GM12878 (cell line): ENCODE results near the gene DHX16. TPM values are rescaled to one million over a fixed set of nuclear protein-coding genes. Genes with fewer than 3 reads are reported as not detected.

Experiments
- ATAC-seq: fragments of 200-7000 bp; cut with Tn5 transposase; 3 replicates; pipeline ENCODE4 v1.9.1; 2020; ENCODE audit warnings: mild to moderate bottlenecking, moderate library complexity
- BruUV-seq: library from RNA; stranded (reverse); fragments of 400-500 nt; replicated peaks from 2 replicates; lab custom pipeline; 2021; lab: Mats Ljungman, UMichigan
- CTCF ChIA-PET: fragments of 300-600 bp; sonication (Branson Sonifier 250); formaldehyde crosslinking; extraction: SDS; loops from one replicate; lab custom pipeline; 2021; ENCODE audit warnings: inconsistent platforms; lab: Yijun Ruan, JAX
- POLR2A ChIA-PET: fragments of 350-600 bp; formaldehyde crosslinking; extraction: SDS; loops from one replicate; lab custom pipeline; 2021; ENCODE audit warnings: inconsistent platforms; lab: Charles Lee
- RAD21 ChIA-PET: fragments of 300-600 bp; sonication (Branson Sonifier 250); formaldehyde crosslinking; loops from one replicate; lab custom pipeline; 2023; ENCODE audit warnings: antibody characterized with exemption; ENCODE audit not compliant: unreplicated experiment; lab: Charles Lee
- SMC1A ChIA-PET: fragments of 300-600 bp; sonication (Branson Sonifier 250); formaldehyde crosslinking; loops from one replicate; lab custom pipeline; 2023; ENCODE audit not compliant: unreplicated experiment, uncharacterized antibody; lab: Charles Lee
- DNase-seq: peaks from one replicate; pipeline ENCODE4 v3.0.0-alpha.2; 2011; ENCODE audit warnings: low read depth, low spot score
- FAIRE-seq: peaks from 3 replicates; lab custom pipeline; 2011; peaks lifted over from hg19 to GRCh38; lab: Jason Lieb, UNC
- H2AFZ ChIP-seq: 2 replicates; pipeline ENCODE4 v1.6.0; 2011; ENCODE audit warnings: low read depth, low read length, control low read depth; ENCODE audit not compliant: control insufficient read depth
- H3K27ac ChIP-seq: 2 replicates; pipeline ENCODE4 v1.5.1; 2011; ENCODE audit warnings: control low read depth; ENCODE audit not compliant: control insufficient read depth, insufficient read depth
- H3K27me3 ChIP-seq, 2 experiments: replicated peaks in 1 of 2; 2 replicates each; pipeline versions ENCODE4 v1.6.0 to v1.6.1; 2011; ENCODE audit warnings: low read length in 1 of 2; ENCODE audit not compliant: control insufficient read depth in 2 of 2, insufficient read depth in 2 of 2
- H3K36me3 ChIP-seq, 2 experiments: 2 replicates each; pipeline ENCODE4 v1.5.1; 2011; ENCODE audit warnings: low read length in 1 of 2; ENCODE audit not compliant: control insufficient read depth in 2 of 2, insufficient read depth in 2 of 2
- H3K4me1 ChIP-seq: 2 replicates; pipeline ENCODE4 v1.6.1; 2011; ENCODE audit warnings: mild to moderate bottlenecking, low read length, moderate library complexity, mixed read lengths; ENCODE audit not compliant: control insufficient read depth, insufficient read depth
- H3K4me2 ChIP-seq: 2 replicates; pipeline ENCODE4 v1.6.0; 2011; ENCODE audit warnings: control low read depth; ENCODE audit not compliant: control insufficient read depth, insufficient read depth
- H3K4me3 ChIP-seq: fragments of 200-600 bp; sonication (generic); 2 replicates; pipeline ENCODE4 v1.5.1; 2016
- H3K79me2 ChIP-seq: 2 replicates; pipeline ENCODE4 v1.6.0; 2011; ENCODE audit warnings: low read length; ENCODE audit not compliant: control insufficient read depth, insufficient read depth
- H3K9ac ChIP-seq: 2 replicates; pipeline ENCODE4 v1.8.0; 2011; ENCODE audit warnings: low read length, control low read depth, mixed read lengths; ENCODE audit not compliant: control insufficient read depth, insufficient read depth
- H3K9me3 ChIP-seq: replicated peaks from 3 replicates; pipeline ENCODE4 v1.5.1; 2011; ENCODE audit warnings: mild to moderate bottlenecking, low read length; ENCODE audit not compliant: control insufficient read depth, insufficient read depth
- H4K20me1 ChIP-seq: 2 replicates; pipeline ENCODE4 v1.6.0; 2011; ENCODE audit not compliant: control insufficient read depth, insufficient read depth
- CHD2 ChIP-seq: IDR thresholded peaks from 2 replicates; pipeline ENCODE4 v1.6.1; 2011; ENCODE audit warnings: low read depth, low read length, improper control_type of control experiment, borderline replicate concordance
- DPF2 ChIP-seq: fragments of 450-650 bp; IDR thresholded peaks from 2 replicates; pipeline ENCODE4 v1.6.1; 2017; ENCODE audit warnings: mild to moderate bottlenecking
- GATAD2B ChIP-seq: fragments of 450-650 bp; conservative IDR thresholded peaks from 2 replicates; pipeline ENCODE4 v1.6.1; 2017; ENCODE audit warnings: low read depth, mild to moderate bottlenecking, moderate library complexity
- LARP7 ChIP-seq: fragments of 450-650 bp; IDR thresholded peaks from 2 replicates; pipeline ENCODE4 v1.6.1; 2017; ENCODE audit warnings: mild to moderate bottlenecking
- POLR2AphosphoS2 ChIP-seq: IDR thresholded peaks from 2 replicates; pipeline ENCODE4 v1.6.1; 2011; ENCODE audit warnings: low read depth, mild to moderate bottlenecking, low read length, improper control_type of control experiment, moderate library complexity
- POU2F2 ChIP-seq: IDR thresholded peaks from 3 replicates; pipeline ENCODE4 v1.6.1; 2011; ENCODE audit warnings: low read depth, mild to moderate bottlenecking, low read length, borderline replicate concordance
- RB1 ChIP-seq: fragments of 450-650 bp; formaldehyde crosslinking; IDR thresholded peaks from 2 replicates; pipeline ENCODE4 v1.6.1; 2017; ENCODE audit warnings: mild to moderate bottlenecking, borderline replicate concordance
- RELA ChIP-seq: fragments of 450-650 bp; IDR thresholded peaks from 2 replicates; pipeline ENCODE4 v1.8.0; 2014; ENCODE audit warnings: borderline replicate concordance; ENCODE audit not compliant: partially characterized antibody
- SIN3A ChIP-seq: IDR thresholded peaks from 2 replicates; pipeline ENCODE4 v1.6.1; 2012; ENCODE audit warnings: low read depth, low read length, improper control_type of control experiment
- TARDBP ChIP-seq: IDR thresholded peaks from 2 replicates; pipeline ENCODE4 v1.6.1; 2016; ENCODE audit warnings: borderline replicate concordance
- WGBS: methylation state at CpG from one replicate; pipeline ENCODE4 v1.1.6; 2016; ENCODE audit warnings: low lambda C conversion rate; ENCODE audit not compliant: insufficient replicate concordance, insufficient coverage; ENCODE audit errors: missing lambda C conversion rate; 5-methylcytosine and 5-hydroxymethylcytosine counted together
- in situ Hi-C: fragments of 300-500 bp; cut with MboI; formaldehyde crosslinking; loops from 9 replicates; pipeline ENCODE4 v1.14.3; 2018; ENCODE audit warnings: mixed read lengths
- intact Hi-C: fragments of 100-400 bp; cut with micrococcal nuclease; formaldehyde crosslinking; loops from one replicate; pipeline ENCODE4 v1.14.2; 2022; ENCODE audit not compliant: unreplicated experiment
- polyA plus RNA-seq, 11 experiments: library from polyadenylated mRNA; depleted of rRNA in 4 of 11; unstranded in 6 of 11; stranded (reverse) in 5 of 11; fragments of >200 nt; fragmentation: Nextera tagmentation in 4 of 11; fragmentation: Illumina TruSeq in 1 of 11; extraction: Ambion mirVana in 4 of 11; extraction: Trizol in 1 of 11; gene quantifications; 1 replicate in 1 of 11; 2 replicates in 10 of 11; pipeline versions ENCODE4 v1.2.1 to v1.2.3, GENCODE V29; 2011 to 2016; ENCODE audit warnings: inconsistent platforms in 2 of 11, missing spikeins in 2 of 11, low read depth in 1 of 11
- total RNA-seq, 4 experiments: library from RNA; depleted of rRNA in 3 of 4; stranded (reverse); fragments of >200 nt in 3 of 4; fragmentation: Illumina TruSeq in 1 of 4; extraction: Trizol in 1 of 4; gene quantifications; 2 replicates each; pipeline versions ENCODE4 v1.2.1 to v1.2.3, GENCODE V29; 2013 to 2021
- TF ChIP-seq, protein P1 (sequence below): IDR thresholded peaks from 2 replicates; pipeline ENCODE4 v1.6.1; 2012; ENCODE audit warnings: low read depth, low read length, improper control_type of control experiment
- TF ChIP-seq, protein P2 (sequence below): fragments of 450-650 bp; IDR thresholded peaks from 2 replicates; pipeline ENCODE4 v1.6.1; 2018; ENCODE audit warnings: borderline replicate concordance, mild to moderate bottlenecking; ENCODE audit not compliant: partially characterized antibody
- TF ChIP-seq, protein P3 (sequence below): fragments of 450-650 bp; IDR thresholded peaks from 2 replicates; pipeline ENCODE4 v1.6.1; 2017; ENCODE audit warnings: mild to moderate bottlenecking, moderate library complexity

The DHX16 gene
- total and polyA plus RNA-seq, 10 of the 15 experiments (the other 5 are each of a cell fraction or from before 2014, with no cell fraction given), result 10.1 to 41.4 (median 38.3) TPM

DNA sequence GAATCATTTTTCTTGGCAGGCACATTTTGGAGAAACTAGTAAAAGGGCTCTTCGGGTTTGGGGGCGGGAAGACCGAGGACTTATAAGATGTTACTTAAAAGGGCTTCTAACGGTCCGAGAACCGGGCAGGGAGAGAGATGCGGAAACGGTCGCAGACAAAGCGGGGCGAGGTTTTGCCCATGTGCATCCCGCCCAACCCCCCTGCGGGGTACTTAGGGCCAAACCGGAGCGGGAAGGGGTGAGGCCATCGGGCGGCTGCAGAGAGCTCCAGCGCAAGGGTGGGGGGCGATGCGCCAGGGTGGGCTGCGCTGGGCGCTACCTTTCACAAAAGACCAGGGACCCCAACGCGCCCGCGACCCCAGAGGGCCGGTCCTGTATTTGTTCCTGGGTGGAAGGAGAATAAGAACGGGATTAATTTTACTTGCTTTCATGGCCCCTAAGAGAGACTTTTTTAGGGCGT lies 48.0 kb upstream of the DHX16 start (continued):
- peak; percentile 4; the same call in 1 of the 2 replicates for TF ChIP-seq SIN3A
- TF ChIP-seq, protein P1, sequence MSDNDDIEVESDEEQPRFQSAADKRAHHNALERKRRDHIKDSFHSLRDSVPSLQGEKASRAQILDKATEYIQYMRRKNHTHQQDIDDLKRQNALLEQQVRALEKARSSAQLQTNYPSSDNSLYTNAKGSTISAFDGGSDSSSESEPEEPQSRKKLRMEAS, result 0 out of 2 replicates have a peak, but pooled peaks have one; percentile 2
- TF ChIP-seq GATAD2B, result no peak

GRCh38 chr6:30719791-30720737 lies 47.3 kb upstream of the DHX16 start, which contains the start of gene TUBB:
Gene TUBB (plus strand): TSS chr6:30720352. CDS start chr6:30720507, 155 bp downstream.
- peaks cover 85% of the 10 kb centered on the region for H3K79me2 ChIP-seq
- peak within 1 kb of the TSS; percentile 81 for H2AFZ ChIP-seq
- intact Hi-C loops, result no loop called here
- FAIRE-seq (peak; percentile 99), ATAC-seq (peak; percentile 75), DNase-seq (peak; percentile 91)
- SMC1A ChIA-PET, result interaction anchor here (1.0 to 17.7 kb wide), 7 partner anchors 12 to 107 kb away, joined by 3 to 265 read pairs (median 4); partner anchors contain the start of gene NRM
- under 1% methylated on average over 30 of the region's 38 CpGs for WGBS
- POLR2A ChIA-PET, result interaction anchor here (0.6 to 11.6 kb wide), 9 partner anchors 9 to 105 kb away, joined by 3 to 200 read pairs (median 8); partner anchors contain the start of genes MRPS18B and NRM
- in situ Hi-C loops, result loop anchor here (5.0 kb wide), 2 partner anchors 38 to 103 kb away; partner anchors contain the start of genes MRPS18B and PPP1R10
- H3K36me3 ChIP-seq, result peaks cover 14 to 19% of the 10 kb centered on the region in 2 experiments
- CTCF ChIA-PET, result interaction anchor here (0.7 to 22.7 kb wide), 12 partner anchors 11 to 238 kb away, joined by 3 to 487 read pairs (median 16); partner anchors contain the start of genes DDR1, DHX16 and NRM
- H3K4me2 ChIP-seq, result peak within 1 kb of the TSS; percentile 38
- RAD21 ChIA-PET, result interaction anchor here (0.8 to 11.2 kb wide), 6 partner anchors 12 to 193 kb away, joined by 3 to 209 read pairs (median 22); partner anchors contain the start of genes DHX16 and NRM
- no peaks in the 10 kb centered on the region for H3K27me3 ChIP-seq
- H3K9ac ChIP-seq, result peak within 1 kb of the TSS; percentile 86
- H3K9me3 ChIP-seq, result no peaks in the 10 kb centered on the region
- peaks cover 6% of the 10 kb centered on the region; the same call in 1 of the 2 replicates for H4K20me1 ChIP-seq
- H3K27ac ChIP-seq, result peak within 1 kb of the TSS; percentile 96
- BruUV-seq, result TSS peak; percentile 57
- peak within 1 kb of the TSS; percentile 90 for H3K4me3 ChIP-seq
- H3K4me1 ChIP-seq, result peaks cover 19% of the 10 kb centered on the region
- TF ChIP-seq, protein P2, sequence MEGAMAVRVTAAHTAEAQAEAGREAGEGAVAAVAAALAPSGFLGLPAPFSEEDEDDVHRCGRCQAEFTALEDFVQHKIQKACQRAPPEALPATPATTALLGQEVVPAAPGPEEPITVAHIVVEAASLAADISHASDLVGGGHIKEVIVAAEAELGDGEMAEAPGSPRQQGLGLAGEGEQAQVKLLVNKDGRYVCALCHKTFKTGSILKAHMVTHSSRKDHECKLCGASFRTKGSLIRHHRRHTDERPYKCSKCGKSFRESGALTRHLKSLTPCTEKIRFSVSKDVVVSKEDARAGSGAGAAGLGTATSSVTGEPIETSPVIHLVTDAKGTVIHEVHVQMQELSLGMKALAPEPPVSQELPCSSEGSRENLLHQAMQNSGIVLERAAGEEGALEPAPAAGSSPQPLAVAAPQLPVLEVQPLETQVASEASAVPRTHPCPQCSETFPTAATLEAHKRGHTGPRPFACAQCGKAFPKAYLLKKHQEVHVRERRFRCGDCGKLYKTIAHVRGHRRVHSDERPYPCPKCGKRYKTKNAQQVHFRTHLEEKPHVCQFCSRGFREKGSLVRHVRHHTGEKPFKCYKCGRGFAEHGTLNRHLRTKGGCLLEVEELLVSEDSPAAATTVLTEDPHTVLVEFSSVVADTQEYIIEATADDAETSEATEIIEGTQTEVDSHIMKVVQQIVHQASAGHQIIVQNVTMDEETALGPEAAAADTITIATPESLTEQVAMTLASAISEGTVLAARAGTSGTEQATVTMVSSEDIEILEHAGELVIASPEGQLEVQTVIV, result peak; percentile 84
- TF ChIP-seq POLR2AphosphoS2 (peak; percentile 69; the same call in 1 of the 2 replicates), LARP7 (peak; percentile 27; the same call in 1 of the 2 replicates), RB1 (peak; percentile 47; the same call in 1 of the 2 replicates), POU2F2 (peak; percentile 79; the same call in 2 of the 3 replicates), TARDBP (no peak), DPF2 (no peak), CHD2 (peak; percentile 62; the same call in 1 of the 2 replicates), RELA (no peak)
- TF ChIP-seq, protein P3, sequence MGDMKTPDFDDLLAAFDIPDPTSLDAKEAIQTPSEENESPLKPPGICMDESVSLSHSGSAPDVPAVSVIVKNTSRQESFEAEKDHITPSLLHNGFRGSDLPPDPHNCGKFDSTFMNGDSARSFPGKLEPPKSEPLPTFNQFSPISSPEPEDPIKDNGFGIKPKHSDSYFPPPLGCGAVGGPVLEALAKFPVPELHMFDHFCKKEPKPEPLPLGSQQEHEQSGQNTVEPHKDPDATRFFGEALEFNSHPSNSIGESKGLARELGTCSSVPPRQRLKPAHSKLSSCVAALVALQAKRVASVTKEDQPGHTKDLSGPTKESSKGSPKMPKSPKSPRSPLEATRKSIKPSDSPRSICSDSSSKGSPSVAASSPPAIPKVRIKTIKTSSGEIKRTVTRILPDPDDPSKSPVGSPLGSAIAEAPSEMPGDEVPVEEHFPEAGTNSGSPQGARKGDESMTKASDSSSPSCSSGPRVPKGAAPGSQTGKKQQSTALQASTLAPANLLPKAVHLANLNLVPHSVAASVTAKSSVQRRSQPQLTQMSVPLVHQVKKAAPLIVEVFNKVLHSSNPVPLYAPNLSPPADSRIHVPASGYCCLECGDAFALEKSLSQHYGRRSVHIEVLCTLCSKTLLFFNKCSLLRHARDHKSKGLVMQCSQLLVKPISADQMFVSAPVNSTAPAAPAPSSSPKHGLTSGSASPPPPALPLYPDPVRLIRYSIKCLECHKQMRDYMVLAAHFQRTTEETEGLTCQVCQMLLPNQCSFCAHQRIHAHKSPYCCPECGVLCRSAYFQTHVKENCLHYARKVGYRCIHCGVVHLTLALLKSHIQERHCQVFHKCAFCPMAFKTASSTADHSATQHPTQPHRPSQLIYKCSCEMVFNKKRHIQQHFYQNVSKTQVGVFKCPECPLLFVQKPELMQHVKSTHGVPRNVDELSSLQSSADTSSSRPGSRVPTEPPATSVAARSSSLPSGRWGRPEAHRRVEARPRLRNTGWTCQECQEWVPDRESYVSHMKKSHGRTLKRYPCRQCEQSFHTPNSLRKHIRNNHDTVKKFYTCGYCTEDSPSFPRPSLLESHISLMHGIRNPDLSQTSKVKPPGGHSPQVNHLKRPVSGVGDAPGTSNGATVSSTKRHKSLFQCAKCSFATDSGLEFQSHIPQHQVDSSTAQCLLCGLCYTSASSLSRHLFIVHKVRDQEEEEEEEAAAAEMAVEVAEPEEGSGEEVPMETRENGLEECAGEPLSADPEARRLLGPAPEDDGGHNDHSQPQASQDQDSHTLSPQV, result no peak
